HEK293 (cell line): ENCODE data around the gene SYTL2.

Source experiments
- CTCF ChIA-PET: fragments of 350-600 bp; formaldehyde crosslinking; extraction: SDS; loops from one replicate; lab custom pipeline; 2021; ENCODE audit warnings: antibody characterized with exemption; lab: Yijun Ruan, JAX
- POLR2A ChIA-PET: fragments of 300-600 bp; formaldehyde crosslinking; extraction: SDS; loops from one replicate; lab custom pipeline; 2020; ENCODE audit warnings: antibody characterized with exemption, inconsistent platforms; lab: Yijun Ruan, JAX
- H3K27ac ChIP-seq: fragments of 200-500 bp; sonication (Bioruptor generic); 2 replicates; pipeline ENCODE4 v1.5.1; 2014; ENCODE audit warnings: low read depth, low read length, control low read depth, inconsistent platforms; ENCODE audit errors: extremely low read depth
- H3K36me3 ChIP-seq, 2 experiments: fragments of 200-500 bp in 1 of 2; sonication (Bioruptor generic) in 1 of 2; 1 replicate in 1 of 2; 2 replicates in 1 of 2; pipeline ENCODE4 v1.5.1; 2014 to 2017; ENCODE audit warnings: inconsistent platforms in 2 of 2, low read length in 2 of 2; ENCODE audit not compliant: control insufficient read depth in 2 of 2, insufficient read depth in 1 of 2
- H3K4me1 ChIP-seq: fragments of 200-500 bp; sonication (Bioruptor generic); 2 replicates; pipeline ENCODE4 v1.5.1; 2014; ENCODE audit warnings: mild to moderate bottlenecking, low read length, inconsistent platforms; ENCODE audit not compliant: control insufficient read depth, insufficient read depth
- H3K4me3 ChIP-seq: 2 replicates; pipeline ENCODE4 v1.5.1; 2011; ENCODE audit warnings: low read depth, mild to moderate bottlenecking, control low read depth, low read length, moderate library complexity
- H3K9me3 ChIP-seq: fragments of 200-500 bp; sonication (Bioruptor generic); 2 replicates; pipeline ENCODE4 v1.5.1; 2014; ENCODE audit warnings: low read depth, low read length, inconsistent platforms; ENCODE audit not compliant: control insufficient read depth, insufficient read depth
- AEBP2 ChIP-seq: fragments of 450-650 bp; formaldehyde crosslinking; IDR thresholded peaks from 2 replicates; pipeline ENCODE4 v1.5.1; 2016; ENCODE audit warnings: missing biosample characterization, missing genetic modification characterization, borderline replicate concordance
- EGR2 ChIP-seq: fragments of 450-650 bp; formaldehyde crosslinking; IDR thresholded peaks from 2 replicates; pipeline ENCODE4 v1.5.1; 2016; ENCODE audit warnings: low read depth, missing biosample characterization, missing genetic modification characterization
- RBAK ChIP-seq: fragments of 450-650 bp; formaldehyde crosslinking; IDR thresholded peaks from 2 replicates; pipeline ENCODE4 v1.5.1; 2016; ENCODE audit warnings: missing biosample characterization, missing genetic modification characterization
- SP7 ChIP-seq: fragments of 450-650 bp; formaldehyde crosslinking; IDR thresholded peaks from 2 replicates; pipeline ENCODE4 v1.5.1; 2016; ENCODE audit warnings: missing biosample characterization, missing genetic modification characterization
- TRIM28 ChIP-seq: IDR thresholded peaks from 2 replicates; pipeline ENCODE4 v1.6.1; 2011; ENCODE audit warnings: low read length, control low read depth, borderline replicate concordance
- WT1 ChIP-seq: fragments of 450-650 bp; formaldehyde crosslinking; IDR thresholded peaks from 2 replicates; pipeline ENCODE4 v1.5.1; 2016; ENCODE audit warnings: missing biosample characterization, missing genetic modification characterization
- ZBTB1 ChIP-seq: fragments of 450-650 bp; formaldehyde crosslinking; IDR thresholded peaks from 2 replicates; pipeline ENCODE4 v1.5.1; 2016; ENCODE audit warnings: missing biosample characterization, missing genetic modification characterization
- ZBTB17 ChIP-seq: fragments of 450-650 bp; formaldehyde crosslinking; IDR thresholded peaks from 2 replicates; pipeline ENCODE4 v1.5.1; 2016; ENCODE audit warnings: missing biosample characterization, missing genetic modification characterization
- ZFP3 ChIP-seq: fragments of 450-650 bp; formaldehyde crosslinking; IDR thresholded peaks from 2 replicates; pipeline ENCODE4 v1.5.1; 2016; ENCODE audit warnings: low read depth, missing biosample characterization, missing genetic modification characterization
- ZFP69B ChIP-seq: fragments of 450-650 bp; formaldehyde crosslinking; IDR thresholded peaks from 2 replicates; pipeline ENCODE4 v1.5.1; 2016; ENCODE audit warnings: missing biosample characterization, missing genetic modification characterization
- ZNF18 ChIP-seq: fragments of 450-650 bp; formaldehyde crosslinking; IDR thresholded peaks from 2 replicates; pipeline ENCODE4 v1.5.1; 2016; ENCODE audit warnings: missing biosample characterization, missing genetic modification characterization
- ZNF184 ChIP-seq: fragments of 450-650 bp; IDR thresholded peaks from 2 replicates; pipeline ENCODE4 v1.5.1; 2018; ENCODE audit warnings: missing biosample characterization, mild to moderate bottlenecking, missing genetic modification characterization
- ZNF324 ChIP-seq: fragments of 450-650 bp; formaldehyde crosslinking; IDR thresholded peaks from 2 replicates; pipeline ENCODE4 v1.5.1; 2016; ENCODE audit warnings: missing biosample characterization, missing genetic modification characterization
- ZNF335 ChIP-seq: fragments of 450-650 bp; formaldehyde crosslinking; conservative IDR thresholded peaks from 2 replicates; pipeline ENCODE4 v1.5.1; 2016; ENCODE audit warnings: missing biosample characterization, missing genetic modification characterization
- ZNF626 ChIP-seq: fragments of 450-650 bp; sonication (Bioruptor Pico); formaldehyde crosslinking; IDR thresholded peaks from 2 replicates; pipeline ENCODE4 v1.5.1; 2018; ENCODE audit warnings: missing biosample characterization, missing genetic modification characterization, inconsistent platforms
- ZNF677 ChIP-seq: fragments of 450-650 bp; IDR thresholded peaks from 2 replicates; pipeline ENCODE4 v1.5.0; 2018; ENCODE audit warnings: missing biosample characterization, mild to moderate bottlenecking, missing genetic modification characterization, moderate library complexity
- ZNF692 ChIP-seq: fragments of 450-650 bp; formaldehyde crosslinking; IDR thresholded peaks from 2 replicates; pipeline ENCODE4 v1.5.1; 2016; ENCODE audit warnings: missing biosample characterization, missing genetic modification characterization
- TF ChIP-seq, protein P1 (sequence below): fragments of 450-650 bp; formaldehyde crosslinking; conservative IDR thresholded peaks from 2 replicates; pipeline ENCODE4 v1.5.1; 2016; ENCODE audit warnings: low read depth, missing biosample characterization, missing genetic modification characterization

Gene SYTL2

GRCh38 chr11:85847436-85847835, 36.5 kb upstream of the SYTL2 start:
- H3K4me3 ChIP-seq: no peak overlapping the region
- CTCF ChIA-PET: interaction anchor here (0.7 kb wide), 1 partner anchor 255 kb away, joined by 3 read pairs; no protein-coding TSS in a partner anchor
- H3K27ac ChIP-seq: no peak overlapping the region
- no peaks in the 10 kb centered on the region for H3K36me3 ChIP-seq
- H3K4me1 ChIP-seq: no peaks in the 10 kb centered on the region
- no peaks in the 10 kb centered on the region for H3K9me3 ChIP-seq
- TF ChIP-seq ZNF335 (no peak), RBAK (tag by site-specific recombination) (no peak), ZNF324 (tag by site-specific recombination) (no peak), TRIM28 (no peak), ZNF184 (tag by site-specific recombination) (no peak), SP7 (tag by site-specific recombination) (no peak), ZBTB1 (tag by site-specific recombination) (no peak), WT1 (tag by site-specific recombination) (no peak), EGR2 (tag by site-specific recombination) (no peak)
- TF ChIP-seq, protein P1, sequence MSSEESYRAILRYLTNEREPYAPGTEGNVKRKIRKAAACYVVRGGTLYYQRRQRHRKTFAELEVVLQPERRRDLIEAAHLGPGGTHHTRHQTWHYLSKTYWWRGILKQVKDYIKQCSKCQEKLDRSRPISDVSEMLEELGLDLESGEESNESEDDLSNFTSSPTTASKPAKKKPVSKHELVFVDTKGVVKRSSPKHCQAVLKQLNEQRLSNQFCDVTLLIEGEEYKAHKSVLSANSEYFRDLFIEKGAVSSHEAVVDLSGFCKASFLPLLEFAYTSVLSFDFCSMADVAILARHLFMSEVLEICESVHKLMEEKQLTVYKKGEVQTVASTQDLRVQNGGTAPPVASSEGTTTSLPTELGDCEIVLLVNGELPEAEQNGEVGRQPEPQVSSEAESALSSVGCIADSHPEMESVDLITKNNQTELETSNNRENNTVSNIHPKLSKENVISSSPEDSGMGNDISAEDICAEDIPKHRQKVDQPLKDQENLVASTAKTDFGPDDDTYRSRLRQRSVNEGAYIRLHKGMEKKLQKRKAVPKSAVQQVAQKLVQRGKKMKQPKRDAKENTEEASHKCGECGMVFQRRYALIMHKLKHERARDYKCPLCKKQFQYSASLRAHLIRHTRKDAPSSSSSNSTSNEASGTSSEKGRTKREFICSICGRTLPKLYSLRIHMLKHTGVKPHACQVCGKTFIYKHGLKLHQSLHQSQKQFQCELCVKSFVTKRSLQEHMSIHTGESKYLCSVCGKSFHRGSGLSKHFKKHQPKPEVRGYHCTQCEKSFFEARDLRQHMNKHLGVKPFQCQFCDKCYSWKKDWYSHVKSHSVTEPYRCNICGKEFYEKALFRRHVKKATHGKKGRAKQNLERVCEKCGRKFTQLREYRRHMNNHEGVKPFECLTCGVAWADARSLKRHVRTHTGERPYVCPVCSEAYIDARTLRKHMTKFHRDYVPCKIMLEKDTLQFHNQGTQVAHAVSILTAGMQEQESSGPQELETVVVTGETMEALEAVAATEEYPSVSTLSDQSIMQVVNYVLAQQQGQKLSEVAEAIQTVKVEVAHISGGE (tag by site-specific recombination): no peak
- POLR2A ChIA-PET: no interaction called here

- POLR2A ChIA-PET: no interaction called here
- no peak for TF ChIP-seq ZNF626 (tag by site-specific recombination)
- no peak for TF ChIP-seq ZNF677 (tag by site-specific recombination)
- TF ChIP-seq ZNF18: no peak
- no peak for TF ChIP-seq SP7 (tag by site-specific recombination)
- no peak for TF ChIP-seq AEBP2 (tag by site-specific recombination)
- no peak for TF ChIP-seq ZNF692 (tag by site-specific recombination)
- no peak for TF ChIP-seq ZBTB17 (tag by site-specific recombination)
- no peak for TF ChIP-seq ZFP69B (tag by site-specific recombination)
- TF ChIP-seq ZFP3: no peak
- TF ChIP-seq, all 188 proteins: peak for 0
- no peaks in the 10 kb centered on the region for H3K4me1 ChIP-seq
- H3K36me3 ChIP-seq: no peaks in the 10 kb centered on the region
- H3K4me3 ChIP-seq: no peak overlapping the region
- CTCF ChIA-PET: interaction anchor here (0.6 kb wide), 1 partner anchor 15 kb away, joined by 3 read pairs; no protein-coding TSS in a partner anchor
- H3K9me3 ChIP-seq: no peaks in the 10 kb centered on the region
- H3K27ac ChIP-seq: no peak overlapping the region
Observed at GRCh38 chr11:85845124-85845631, 34.2 kb upstream of the SYTL2 start.
